AG04449 (cell line): ENCODE data around the gene NAIF1.

Experiments used
- CTCF ChIA-PET: fragments of 350-600 bp; formaldehyde crosslinking; extraction: SDS; loops from one replicate; lab custom pipeline; 2021; ENCODE audit warnings: antibody characterized with exemption; lab: Yijun Ruan, JAX
- POLR2A ChIA-PET: fragments of 400-600, 350-600 bp; formaldehyde crosslinking; extraction: SDS; loops from one replicate; lab custom pipeline; 2020; ENCODE audit warnings: antibody characterized with exemption, inconsistent platforms; lab: Yijun Ruan, JAX
- DNase-seq: peaks from one replicate; pipeline ENCODE4 v3.0.0-alpha.2; 2010; ENCODE audit warnings: low read depth, low spot score
- H3K4me3 ChIP-seq: 2 replicates; pipeline ENCODE4 v1.5.1; 2011; ENCODE audit warnings: low read depth, mild to moderate bottlenecking, control low read depth, low read length
- CTCF ChIP-seq: IDR thresholded peaks from one replicate; pipeline ENCODE4 v1.5.1; 2011; ENCODE audit warnings: mild to moderate bottlenecking, moderate library complexity, low read length, control low read depth, inconsistent platforms; ENCODE audit not compliant: insufficient read depth; ENCODE audit errors: missing control alignments

The NAIF1 gene

GRCh38 chr9:128099932-128100491 lies 32.9 kb upstream of the NAIF1 start:
- ChIA-PET CTCF (interaction anchor here (0.6 to 15.3 kb wide), 8 partner anchors 8 to 157 kb away, joined by 3 to 264 read pairs (median 4); no protein-coding TSS in a partner anchor), POLR2A (interaction anchor here (0.6 to 1.7 kb wide), 6 partner anchors 9 to 156 kb away, joined by 3 to 4 read pairs (median 3); partner anchors contain the start of genes EEIG1 and SLC25A25)
- no peak for DNase-seq
- H3K4me3 ChIP-seq: peak overlapping the region; percentile 72
- TF ChIP-seq CTCF: no peak

GRCh38 chr9:128099231-128099931 lies 32.3 kb upstream of the NAIF1 start:
- H3K4me3 ChIP-seq: peak overlapping the region; percentile 72
- TF ChIP-seq CTCF: no peak
- no peak for DNase-seq
- CTCF ChIA-PET: interaction anchor here (0.6 to 15.3 kb wide), 7 partner anchors 12 to 157 kb away, joined by 3 to 264 read pairs (median 4); no protein-coding TSS in a partner anchor
- POLR2A ChIA-PET: interaction anchor here (0.6 to 2.0 kb wide), 10 partner anchors 8 to 156 kb away, joined by 3 to 7 read pairs (median 4); partner anchors contain the start of genes NAIF1 and SLC25A25

GRCh38 chr9:128098297-128099230 lies 31.4 kb upstream of the NAIF1 start:
- CTCF ChIA-PET: interaction anchor here (1.1 to 15.3 kb wide), 6 partner anchors 17 to 156 kb away, joined by 3 to 264 read pairs (median 5); no protein-coding TSS in a partner anchor
- TF ChIP-seq CTCF: no peak
- POLR2A ChIA-PET: interaction anchor here (0.6 to 2.0 kb wide), 11 partner anchors 9 to 177 kb away, joined by 3 to 7 read pairs (median 4); partner anchors contain the start of genes NAIF1 and SLC25A25
- DNase-seq: peak; percentile 96
- peak overlapping the region; percentile 72 for H3K4me3 ChIP-seq

GRCh38 chr9:128097543-128098296 lies 30.6 kb upstream of the NAIF1 start:
- CTCF ChIA-PET: interaction anchor here (0.8 to 15.3 kb wide), 10 partner anchors 13 to 155 kb away, joined by 3 to 264 read pairs (median 4); no protein-coding TSS in a partner anchor
- POLR2A ChIA-PET: interaction anchor here (0.6 to 2.0 kb wide), 10 partner anchors 10 to 176 kb away, joined by 3 to 7 read pairs (median 4); partner anchors contain the start of genes NAIF1 and SLC25A25
- DNase-seq: no peak
- H3K4me3 ChIP-seq: peak overlapping the region; percentile 33
- TF ChIP-seq CTCF: no peak
